Stimulated activated CD4-positive, alpha-beta T cell treated with anti-CD3 and anti-CD28 coated beads, Interleukin-15, amount 100 ng/mL, for 1 hour (primary cell): ENCODE results near the gene TCAIM.
"Not testable (repeated sequence)": the region's sequence is repeated elsewhere in the genome, so short reads cannot be mapped to it uniquely, and the experiment has no call there.

Experiments used
- DNase-seq, 2 donors: peaks; one replicate each; pipeline ENCODE4 v3.0.0-alpha.2; 2020; ENCODE audit warnings: low read depth in 1 of 2, low spot score in 1 of 2

TCAIM gene

DNA sequence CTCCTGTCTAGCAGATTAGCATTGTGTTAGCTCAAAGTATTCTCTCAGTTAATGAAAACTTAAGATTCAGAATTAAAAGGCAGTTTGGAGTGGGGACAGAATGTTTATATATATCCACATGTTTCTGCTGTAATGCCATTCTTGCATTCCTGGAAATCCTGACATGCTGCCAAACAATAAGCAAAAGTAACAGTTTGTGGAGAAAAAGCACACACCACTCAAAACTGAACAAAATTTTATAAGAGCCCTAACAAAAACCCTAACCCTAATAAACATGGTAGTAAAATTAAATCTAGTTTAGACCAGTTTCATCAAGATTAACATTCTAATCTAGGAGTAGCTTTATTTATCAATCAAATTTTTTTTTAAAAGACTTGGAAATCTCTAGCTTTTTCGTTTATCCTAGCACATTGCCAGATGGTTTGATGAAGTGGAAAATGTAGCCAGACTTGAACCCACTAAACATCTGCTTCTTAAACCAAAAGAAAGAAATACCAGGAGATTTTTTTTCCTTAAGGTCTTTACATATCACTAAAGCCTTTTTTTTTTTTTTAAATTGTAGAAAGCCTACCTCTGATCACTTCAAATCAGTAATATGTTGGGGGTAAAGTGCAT, 3.7 kb downstream of the TCAIM start:
- no peak for DNase-seq

DNA sequence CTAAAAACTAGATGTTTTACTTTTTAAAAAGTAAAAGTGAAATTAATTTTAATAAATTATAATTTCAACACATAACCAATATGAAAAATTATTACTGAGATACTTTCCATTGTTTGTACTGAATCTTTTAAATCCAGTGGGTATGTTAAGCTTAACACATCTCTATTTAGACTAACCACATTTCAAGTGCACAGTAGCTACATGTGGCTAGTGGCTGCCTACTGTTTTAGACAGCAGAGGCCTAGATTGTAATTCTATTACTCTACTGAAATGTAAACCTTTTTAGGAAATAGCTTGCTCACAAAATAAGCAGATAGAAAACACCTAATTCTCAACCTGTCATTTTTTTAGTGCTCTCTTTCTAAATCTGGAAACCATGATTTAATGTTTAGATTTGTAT, 4.9 kb downstream of the TCAIM start:
- no peak for DNase-seq

DNA sequence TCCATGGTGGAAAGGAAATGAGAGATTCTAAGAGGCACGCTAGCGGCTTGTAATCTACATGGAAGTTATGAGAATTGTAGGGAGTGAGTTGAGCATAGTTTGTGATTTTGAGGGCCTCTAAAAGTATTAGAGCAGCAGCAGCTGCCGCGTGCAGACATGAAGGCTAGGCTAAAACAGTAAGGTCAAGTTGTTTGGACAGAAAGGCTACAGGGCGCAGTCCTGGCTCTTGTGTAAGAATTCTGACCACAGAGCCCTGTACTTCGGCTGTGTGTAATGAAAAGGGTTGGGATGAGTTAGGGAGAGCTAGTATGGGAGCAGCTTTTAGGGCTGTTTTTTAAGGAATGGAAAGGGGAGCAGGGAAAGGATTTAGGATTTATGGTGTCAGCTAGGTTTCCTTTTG, 8.0 kb downstream of the TCAIM start:
- DNase-seq: not testable (repeated sequence)

DNA sequence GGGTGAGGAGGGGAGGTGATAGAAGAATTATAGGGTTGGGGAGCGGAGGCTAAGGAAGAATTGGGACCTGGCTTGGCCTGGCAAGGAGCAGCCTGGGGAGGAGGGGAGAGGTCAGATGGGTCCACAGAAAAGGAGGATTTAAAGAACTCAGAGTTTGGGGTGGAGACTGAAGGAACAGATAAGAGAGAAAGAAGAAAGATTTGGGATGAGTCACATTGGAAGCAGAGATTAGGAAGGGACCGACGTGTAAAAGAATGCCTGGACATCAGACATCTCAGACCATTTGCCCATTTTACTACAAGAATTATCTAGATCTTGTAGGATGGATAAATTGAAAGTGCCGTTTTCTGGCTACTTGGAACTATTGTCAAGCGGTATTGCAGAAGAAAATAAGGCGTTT, 10.4 kb downstream of the TCAIM start:
- no peak for DNase-seq

DNA sequence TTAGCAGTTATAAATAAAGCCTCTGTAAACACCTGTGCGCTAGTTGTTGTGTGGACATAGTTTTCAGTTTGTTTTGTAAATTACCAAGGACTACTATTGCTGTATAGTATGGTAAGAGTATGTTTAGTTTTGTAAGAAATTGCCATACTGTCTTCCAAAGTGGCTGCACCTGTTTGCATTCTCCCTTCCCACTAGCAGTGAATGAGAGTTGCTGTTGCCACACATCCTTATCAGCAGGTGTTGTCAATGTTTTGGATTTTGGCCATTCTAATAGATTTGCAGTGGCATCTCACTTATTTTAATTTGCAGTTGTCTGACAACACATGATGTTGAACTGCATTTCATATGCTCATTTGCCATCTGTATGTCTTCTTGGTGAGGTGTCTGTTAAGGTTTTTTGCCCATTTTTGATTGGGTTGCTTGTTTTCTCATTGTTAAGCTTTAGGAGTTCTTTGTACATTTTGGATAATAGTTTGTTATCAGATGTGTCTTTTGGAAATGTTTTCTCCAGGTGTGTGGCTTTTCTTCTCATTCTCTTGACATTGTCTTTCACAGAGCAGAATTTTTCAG, 14.9 kb downstream of the TCAIM start:
- no peak for DNase-seq

DNA sequence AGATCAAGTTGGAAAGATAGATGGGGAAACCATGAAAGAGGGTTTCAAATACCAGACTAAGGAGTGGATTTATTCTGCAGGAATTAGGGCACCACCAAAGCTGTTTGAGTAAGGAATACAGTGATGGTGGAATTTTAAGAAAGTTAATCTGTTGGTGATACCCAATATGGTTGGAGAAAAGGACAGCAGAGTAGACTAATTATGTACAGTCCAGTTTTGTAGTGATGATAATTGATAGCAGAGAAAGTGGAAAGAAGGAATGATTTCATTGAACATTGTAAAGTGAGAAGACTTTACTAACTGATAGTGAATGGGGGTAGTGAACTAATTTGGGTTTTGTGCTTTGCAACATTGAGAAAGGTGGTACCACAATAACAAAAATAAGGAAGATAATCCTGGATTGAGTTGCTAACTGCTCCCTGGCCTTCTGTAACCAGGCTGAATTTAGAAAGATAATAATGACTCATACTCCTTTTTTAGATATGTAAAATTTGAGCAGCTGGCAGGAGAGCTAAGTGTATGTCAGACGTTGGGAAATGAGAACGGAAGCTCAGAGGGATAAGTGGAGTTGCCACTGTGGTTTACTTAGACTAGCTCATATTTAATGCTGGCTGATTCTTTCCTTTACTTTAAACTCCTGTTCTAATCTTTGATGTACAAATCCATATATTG, 16.9 kb downstream of the TCAIM start:
- DNase-seq: no peak

DNA sequence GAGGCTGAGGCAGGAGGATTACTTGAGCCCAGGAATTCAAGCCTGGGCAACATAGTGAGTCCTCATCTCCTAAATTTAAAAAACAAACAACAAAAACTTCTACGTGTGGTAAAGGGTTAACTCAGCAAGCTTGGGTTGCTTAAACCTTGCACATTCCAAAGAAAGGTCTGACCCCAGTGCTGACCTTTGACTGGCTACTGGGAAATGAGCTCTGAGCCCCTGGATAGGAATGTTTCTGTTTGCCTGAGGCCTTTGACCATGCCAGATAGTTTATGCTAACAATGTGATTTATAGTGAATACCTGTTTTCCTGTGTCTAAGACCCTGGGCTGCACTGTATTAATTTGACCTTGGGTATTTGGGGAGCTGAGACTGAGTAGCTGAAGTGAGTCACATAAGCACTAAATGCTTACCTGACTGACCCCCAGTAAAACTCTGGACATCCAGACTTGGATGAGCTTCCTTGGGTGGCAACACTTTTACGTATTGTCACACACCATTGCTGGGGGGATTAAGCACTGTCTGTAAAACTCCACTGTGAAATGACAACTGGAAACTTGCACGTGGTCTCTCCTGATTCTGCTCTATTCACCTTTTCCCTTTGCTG, 20.7 kb downstream of the TCAIM start:
- DNase-seq: no peak

DNA sequence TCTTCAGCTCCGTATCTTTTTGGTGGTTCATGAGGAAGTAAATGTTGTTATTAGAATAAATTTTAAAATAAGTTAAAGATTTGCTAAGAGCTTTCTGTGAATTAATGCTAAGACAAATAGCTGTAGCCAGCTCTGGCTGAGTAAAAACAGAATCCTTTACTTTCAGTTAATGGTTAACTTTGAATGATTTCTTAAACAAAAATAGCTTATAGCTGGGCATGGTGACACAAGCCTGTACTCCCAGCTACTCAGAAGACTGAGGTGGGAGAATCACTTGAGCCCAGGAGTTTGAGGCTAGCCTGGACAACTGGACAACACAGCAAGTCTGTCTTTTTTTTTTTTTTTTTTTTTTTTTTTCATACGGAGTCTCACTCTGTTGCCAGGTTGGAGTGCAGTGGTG, 25.0 kb downstream of the TCAIM start:
- no peak for DNase-seq

DNA sequence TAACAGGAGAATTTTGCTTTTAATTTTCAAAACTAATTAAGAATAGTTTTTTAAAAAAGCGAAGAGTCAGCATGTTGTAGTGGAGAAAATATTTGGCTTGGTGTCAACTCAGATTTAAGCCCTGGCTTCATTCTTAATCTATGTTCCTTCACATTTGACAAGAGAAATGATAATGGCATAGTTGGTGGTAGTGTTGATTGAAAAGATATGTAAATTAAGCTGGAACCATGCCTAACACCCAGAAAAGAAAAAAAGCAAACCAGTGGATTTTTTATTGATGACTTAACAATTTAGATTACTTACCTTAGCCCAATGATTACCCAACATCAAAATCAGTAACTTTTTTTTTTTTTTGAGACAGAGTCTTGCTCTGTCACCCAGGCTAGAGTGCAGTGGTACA, 27.4 kb downstream of the TCAIM start:
- no peak for DNase-seq

DNA sequence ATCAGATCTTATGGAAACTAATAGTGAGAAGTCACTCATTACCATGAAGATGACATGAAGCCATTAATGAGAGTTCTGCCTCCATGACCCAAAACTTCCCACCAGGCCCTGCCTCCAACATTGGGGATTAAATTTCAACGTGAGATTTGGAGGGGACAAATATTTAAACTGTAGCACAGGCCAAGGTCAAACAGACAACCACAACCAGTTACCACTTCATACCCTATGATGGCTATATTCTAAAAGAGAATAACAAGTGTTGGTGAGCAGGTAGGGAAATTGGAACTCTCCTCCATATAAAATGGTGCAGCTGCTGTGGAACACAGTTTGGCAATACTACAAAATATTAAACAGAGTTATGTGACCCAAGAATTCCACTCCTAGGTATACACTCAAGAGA, 36.9 kb downstream of the TCAIM start:
- no peak for DNase-seq

DNA sequence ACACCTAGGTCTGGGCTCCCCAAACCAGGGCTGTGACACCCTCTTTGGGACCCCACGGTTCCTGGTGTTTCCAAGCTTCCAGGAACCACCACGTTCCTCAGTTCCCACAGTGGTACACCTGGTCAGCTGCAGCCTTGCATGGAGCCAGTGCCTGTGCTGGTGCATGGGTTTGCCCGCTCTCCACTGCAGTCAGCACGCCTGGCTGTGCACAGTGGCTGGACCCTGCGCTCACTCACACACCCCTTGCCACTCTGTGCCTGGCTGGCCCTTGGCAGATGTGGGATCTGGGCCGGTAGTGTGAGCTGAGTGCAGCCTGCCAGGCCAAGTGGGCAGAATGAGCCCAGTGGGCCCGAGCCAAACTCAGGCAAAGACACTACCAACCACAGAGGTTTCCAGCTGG, 48.8 kb downstream of the TCAIM start:
- no peak for DNase-seq

DNA sequence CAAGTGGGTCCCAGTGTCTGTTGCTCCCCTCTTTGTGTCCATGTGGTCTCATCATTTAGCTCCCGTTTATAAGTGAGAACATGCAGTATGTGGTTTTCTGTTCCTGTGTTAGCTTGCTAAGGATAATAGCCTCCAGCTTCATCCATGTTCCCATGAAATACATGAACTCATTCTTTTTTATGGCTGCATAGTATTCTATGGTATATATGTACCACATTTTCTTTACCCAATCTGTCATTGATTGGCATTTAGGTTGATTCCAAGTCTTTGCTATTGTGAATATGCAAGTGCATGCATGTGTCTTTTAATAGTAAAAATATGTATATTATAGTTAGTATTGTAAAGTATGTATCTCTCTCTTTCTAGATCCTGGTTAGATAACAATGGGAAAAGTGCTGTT, 53.9 kb downstream of the TCAIM start:
- DNase-seq: no peak

DNA sequence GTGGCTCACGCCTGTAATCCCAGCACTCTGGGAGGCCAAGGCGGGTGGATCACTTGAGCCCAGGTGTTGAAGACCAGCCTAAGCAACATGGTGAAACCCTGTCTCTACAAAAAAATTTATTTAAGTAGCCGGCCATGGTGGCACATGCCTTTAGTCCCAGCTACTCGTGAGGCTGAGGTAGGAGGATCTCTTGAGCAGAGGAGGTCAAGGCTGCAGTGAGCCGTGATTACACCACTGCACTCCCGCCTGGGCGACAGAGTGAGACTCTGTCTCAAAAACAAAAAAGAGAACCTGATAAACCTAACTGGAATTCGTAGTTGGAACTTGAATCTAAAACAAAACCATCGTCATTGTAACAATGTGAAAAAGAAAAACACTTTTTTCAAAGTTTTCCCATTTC, 57.1 kb downstream of the TCAIM start:
- no peak for DNase-seq

DNA sequence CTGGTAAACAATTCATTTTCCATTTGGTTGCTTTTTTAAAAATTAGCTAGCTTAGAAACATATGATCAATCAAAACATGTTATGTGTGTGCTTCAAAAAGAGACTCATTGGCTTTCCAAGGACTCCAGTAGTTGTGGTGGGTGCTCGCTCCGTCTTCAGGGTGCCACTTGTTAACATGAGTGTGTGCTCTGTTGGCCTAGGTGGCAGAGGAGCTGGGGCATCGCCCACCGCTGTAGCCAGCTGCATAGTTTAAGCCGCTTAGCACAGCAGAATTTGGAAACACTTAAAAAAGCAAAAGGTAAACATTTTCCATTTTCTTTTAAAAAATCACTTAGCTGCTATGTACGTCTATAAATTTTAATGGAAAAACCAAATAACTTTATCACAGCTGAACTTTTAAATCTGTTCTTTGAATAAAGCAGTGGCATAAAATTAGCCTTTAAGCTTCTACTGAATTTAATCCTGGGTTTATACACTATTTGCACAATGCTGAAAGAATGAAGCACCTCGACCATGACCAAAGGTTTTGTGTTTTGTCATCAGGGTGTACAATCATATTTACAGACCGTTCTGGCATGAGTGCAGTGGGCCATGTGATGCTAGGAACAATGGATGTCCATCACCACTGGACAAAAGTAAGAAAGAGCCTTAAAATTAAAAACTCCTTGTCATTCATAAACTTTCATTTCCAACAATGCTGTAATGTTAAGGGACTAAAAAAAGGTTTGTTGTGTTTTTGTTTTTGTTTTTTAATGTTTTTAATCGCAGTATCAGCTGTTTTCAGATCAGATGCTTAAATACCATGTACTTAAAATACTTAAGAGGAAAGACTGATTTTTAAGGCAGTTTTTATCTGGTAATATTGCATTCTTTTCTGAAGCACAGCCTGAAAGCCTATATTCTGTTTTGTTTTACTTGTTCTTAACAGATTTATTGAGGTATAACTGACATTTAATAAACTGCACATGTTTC, 57.9 kb downstream of the TCAIM start:
- no peak for DNase-seq

DNA sequence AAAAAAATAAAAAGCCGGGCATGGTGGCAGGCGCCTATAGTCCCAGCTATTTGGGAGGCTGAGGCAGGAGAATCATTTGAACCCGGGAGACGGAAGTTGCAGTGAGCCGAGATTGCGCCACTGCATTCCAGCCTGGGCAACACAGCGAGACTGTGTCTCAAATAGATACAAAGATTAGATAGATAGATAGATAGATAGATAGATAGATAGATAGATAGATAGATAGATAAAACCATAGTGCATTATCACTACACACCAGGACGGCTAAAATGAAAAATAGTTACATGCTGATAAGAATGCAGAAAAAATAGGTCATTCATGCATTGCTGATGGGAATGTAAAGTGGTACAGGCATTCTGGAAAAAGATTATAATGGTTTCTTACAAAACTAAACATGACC, 59.7 kb downstream of the TCAIM start:
- not testable (repeated sequence) for DNase-seq

DNA sequence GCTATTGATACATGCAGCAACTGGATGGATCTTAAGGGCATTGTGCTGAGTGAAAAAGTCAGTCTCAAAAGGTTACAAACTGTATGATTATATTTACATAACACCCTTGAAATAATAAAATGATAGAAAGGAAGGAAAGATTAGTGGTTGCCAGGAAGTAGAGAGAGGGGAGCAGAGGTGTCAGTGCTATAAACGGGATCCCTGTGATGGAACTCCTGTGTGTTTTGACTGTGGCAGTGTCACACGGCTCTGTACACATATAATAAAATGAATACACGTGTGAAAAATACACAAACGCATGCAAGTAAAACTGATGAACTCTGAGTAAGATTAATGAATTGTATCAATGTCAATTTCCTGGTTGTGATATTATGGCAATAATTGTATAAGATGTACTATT, 60.3 kb downstream of the TCAIM start:
- DNase-seq: no peak

DNA sequence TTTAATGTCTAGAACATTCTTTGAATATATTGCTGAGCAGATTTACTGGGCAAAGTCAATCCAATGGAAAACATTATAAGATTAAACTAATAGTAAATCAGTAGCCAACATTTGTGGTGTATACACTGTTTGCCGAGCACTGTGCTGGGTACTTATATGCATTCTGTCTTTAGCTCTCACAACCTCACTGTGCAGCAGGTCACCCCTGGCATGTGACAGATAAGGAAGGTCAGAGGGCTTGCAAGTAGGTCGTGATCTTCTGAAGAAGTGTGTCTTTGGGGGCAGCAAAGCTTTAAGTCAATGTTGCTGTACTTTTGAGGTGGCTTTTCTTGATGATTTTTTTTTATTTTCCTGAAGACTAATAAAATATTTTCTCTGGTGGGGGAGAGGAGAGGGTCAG, 62.2 kb downstream of the TCAIM start:
- DNase-seq: no peak

DNA sequence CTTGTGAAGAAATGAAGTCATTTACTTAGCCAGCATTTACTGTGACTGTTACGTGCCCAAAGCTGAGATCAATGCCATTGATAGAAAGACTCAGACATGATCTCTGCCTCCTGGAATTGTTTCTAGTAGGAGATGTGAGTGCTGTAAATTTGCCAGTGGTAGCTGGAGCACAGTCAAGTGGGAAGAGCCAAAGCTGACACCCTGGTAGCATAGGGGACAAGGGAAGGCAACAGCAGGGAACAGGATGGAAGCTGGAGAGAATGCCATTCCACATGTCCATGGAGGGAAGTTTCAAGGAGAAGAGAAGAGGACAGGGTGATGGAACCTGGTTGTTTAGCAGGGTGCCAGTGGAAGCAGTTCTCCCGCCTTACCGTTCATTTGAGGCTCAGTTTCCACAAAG, 64.0 kb downstream of the TCAIM start:
- no peak for DNase-seq

DNA sequence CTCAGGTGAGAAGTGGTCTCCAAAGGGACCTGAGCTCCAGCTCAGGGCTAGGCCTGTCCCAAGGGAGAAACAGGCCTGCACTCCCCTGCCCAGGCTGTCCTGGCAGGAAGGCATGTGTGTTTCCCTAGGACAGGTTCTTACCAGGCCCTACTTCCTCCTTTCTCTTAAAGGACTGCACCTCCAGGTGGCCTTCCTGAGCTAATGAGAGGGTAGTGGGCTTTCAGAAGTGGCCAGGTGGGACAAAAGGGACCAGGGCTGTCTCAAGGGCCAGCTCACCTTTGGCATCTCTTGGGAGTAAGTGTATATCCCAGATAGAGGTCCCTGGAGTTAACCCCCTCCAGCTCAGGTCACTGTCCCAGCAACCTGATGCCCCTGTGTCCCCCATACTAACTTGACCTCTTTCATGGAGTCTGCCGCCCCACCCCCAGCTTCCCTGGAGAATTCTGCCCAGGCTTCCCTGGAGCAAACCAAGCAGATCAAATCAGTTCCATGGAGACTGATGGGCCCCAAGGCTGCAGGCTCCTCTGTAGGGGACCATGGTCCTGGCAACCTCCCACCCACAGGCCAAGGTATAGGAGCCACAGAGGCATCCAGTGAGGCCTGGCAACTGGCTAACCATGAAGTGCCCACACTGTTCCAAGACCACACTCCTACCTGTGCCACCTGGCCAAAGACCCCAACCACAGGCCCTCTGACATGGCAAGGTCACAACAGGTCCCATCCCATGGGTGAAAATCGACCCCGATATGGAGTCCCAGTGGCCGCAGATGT, 71.3 kb downstream of the TCAIM start:
- no peak for DNase-seq

DNA sequence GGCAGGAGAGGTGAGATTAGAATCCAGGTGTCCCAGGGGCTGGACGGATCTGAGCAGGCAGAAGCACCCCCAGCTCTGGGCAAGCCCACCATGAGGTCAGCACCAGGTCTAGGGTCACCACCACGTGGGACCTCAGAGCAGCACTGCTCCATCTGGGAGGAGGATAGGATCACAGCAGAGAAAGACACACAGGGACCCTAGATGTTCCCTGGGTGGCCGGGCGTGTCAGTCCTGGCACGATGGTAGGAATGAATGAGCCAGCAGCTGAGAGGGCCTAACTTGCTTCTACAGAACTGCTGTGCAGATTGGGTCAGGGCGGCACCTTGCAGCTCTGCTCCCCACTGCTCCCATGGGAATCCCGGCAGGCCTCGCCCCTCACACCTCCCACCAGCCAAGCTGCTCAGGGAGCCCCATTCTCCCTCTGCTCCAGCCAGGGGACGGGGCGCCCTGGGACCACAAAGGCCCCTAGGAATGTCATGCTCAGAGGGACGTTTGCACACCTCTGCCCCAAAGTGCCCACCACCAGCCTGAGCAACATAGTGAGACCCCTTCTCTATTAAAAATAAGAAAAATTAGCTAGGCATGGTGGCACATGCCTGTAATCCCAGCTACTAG, 72.6 kb downstream of the TCAIM start:
- DNase-seq: no peak
